Measurements from ENCODE around the gene GSE1.

The GSE1 gene

DNA sequence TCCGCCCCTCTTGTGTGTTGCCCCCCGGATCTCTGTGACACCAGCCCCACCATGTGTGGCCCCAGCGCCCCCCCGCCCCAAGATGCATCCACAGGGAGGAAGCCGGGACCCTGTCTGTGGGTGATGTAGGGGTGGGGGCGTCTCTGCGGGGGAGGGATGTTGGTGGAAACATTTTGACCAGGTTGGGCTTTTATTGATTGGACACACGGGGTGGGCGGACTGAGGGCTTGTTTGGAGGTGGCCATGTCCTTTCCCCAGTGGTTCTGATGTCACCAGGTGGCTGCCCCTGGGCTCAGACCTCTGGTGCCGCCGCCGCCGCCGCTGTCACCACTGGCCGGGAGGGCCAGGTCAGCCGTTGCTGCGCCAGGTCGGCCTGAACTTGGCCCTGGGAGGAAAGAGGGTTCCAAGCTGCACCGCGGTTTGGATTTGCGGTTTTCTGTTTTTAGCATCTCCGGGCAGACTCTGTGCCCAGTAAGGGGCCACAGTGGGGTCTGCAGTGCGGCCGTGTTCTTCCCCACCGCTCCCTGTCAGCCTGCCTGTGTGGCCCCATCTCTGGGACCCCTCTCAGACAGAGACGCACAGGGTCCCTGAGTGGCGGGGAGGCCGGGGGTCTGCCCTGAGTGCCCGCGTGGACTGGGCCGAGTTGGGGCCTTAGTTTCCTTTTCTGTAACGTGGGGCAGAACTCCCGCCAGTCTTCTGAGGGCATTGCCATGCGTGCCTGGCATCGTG is 19.8 kb downstream of the GSE1 start:
- DNase-seq (ENCODE audit: low spot score): no peak

DNA sequence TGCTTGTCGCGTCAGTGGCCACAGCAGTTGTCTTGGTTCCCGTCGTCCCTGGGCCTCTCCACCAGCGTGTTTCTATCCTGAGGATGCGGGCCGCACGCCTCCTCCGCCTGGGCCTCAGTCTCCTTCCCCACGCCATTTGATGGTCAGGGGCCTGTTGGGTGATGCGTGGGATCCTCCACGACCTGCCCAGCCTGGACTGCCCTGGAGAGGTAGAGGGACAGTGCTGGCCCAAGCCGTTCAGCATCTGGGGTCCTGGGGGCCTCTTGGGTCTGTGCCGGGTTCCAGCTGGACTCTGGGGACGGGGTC is 20.3 kb downstream of the GSE1 start:
- DNase-seq (ENCODE audit: low spot score): no peak

GRCh38 chr16:85633888-85634287 is 20.8 kb downstream of the GSE1 start:
- DNase-seq (ENCODE audit: low spot score): no peak

DNA sequence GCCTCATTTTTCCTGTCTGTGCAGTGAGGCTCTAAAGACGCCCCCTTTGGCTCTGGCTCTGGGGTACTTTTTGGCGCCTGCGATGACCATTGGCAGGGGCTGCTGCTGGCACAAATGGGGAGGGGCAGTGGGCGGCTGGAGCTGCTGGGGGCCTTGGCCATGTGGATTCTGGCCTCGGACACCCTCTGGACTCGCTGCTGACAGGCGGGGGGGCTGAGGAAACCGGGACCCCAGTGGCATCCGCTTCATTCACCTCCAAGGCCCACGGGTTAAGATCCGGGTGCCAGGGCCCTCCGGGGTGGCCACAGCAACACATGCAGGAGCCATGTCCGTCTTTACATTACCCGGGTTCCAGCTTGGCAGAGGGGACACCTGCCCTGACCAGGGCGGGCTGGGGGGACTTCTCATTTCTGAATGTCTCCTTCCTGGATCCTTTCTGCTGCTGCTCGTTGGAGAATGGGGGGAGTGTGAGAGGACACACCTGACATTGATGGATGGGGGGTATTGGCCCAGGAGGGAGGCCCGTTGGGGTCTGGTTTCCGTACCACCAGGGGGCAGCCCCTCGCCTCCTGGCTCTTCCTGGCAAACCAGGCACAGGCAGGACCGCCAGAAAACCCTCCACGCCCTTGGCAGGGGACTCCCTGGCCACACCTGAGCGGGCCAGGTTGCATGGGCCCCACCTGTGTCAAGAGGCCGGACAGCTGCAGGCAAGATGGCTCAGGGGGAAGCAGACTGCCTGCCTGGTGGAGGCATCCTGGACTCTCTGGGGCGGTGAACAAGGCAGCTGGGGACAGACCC is 21.8 kb downstream of the GSE1 start:
- no peak for DNase-seq (ENCODE audit: low spot score)

DNA sequence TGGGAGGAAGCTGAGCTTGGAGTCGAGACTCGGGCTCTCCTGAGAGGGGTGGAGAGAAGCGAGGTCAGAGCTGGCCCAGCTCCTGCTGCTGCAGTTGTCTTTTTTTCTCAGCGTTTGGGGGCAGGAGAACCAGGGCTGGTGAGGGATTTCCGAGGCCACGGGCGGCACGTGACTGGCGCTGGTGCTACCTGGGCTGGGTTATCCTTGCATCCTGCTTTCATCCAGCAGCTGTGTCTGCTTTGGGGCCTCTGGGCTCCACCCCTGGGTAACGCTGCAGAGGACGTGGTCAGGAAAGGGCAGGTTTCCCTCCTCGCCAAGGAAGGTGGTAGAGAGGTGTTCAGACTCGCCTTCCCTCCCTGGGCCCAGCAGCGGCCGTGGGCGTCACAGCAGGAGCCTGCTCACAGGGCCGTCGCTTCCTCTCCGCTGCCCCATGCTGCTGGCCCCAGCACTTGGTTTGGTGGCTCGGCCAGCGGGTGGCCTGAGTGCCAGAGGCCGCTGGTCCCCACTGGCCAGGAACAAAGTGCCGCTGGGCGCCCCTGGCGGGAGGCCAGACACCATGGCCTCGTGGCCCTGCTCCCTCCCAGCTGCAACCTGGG is 22.5 kb downstream of the GSE1 start:
- no peak for DNase-seq (ENCODE audit: low spot score)

- DNase-seq (ENCODE audit: low spot score): no peak
These were observed 23.2 kb downstream of the GSE1 start for GRCh38 chr16:85636234-85636812.

DNA sequence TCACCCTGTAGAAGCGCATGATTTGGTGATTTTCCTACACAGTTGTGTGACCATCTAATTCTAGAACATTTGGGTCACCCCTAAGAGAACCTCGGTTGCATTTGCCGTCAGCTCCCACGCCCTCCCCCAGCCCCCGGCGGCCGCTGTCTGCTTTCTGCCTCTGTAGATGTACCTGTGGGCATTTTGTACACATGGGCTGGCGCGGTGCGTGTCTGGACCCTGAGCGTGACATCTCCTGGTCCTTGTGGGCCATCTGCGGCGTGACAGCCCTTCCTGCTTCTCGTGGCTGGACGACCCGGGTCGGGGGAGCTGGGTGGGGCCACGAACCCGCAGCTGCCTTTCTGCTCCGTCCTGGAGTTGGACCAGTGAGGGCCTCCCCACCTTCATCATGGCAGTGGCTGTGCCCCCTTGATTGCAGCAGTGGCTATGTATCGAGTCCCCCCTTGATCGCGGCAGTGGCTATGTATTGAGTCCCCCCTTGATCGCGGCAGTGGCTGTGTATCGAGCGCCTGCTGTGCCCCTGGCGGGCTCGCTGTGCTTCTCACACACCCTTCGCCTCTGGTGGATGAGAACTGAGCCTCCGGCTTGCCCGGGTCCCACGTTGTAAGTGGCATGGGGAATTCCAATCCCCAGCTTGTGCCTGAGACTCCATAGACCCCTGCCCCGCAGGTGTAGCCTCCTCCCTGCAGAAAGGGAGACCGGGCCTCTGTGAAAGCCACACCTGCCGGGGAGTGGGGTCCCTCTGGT is 24.1 kb downstream of the GSE1 start:
- DNase-seq (ENCODE audit: low spot score): no peak

- no peak for DNase-seq (ENCODE audit: low spot score)
These were observed 24.9 kb downstream of the GSE1 start for GRCh38 chr16:85637808-85638647.

- DNase-seq (ENCODE audit: low spot score): no peak
These were observed 25.7 kb downstream of the GSE1 start for GRCh38 chr16:85638695-85639409.

- no peak for DNase-seq (ENCODE audit: low spot score)
These were observed 26.6 kb downstream of the GSE1 start for GRCh38 chr16:85639529-85640253.

DNA sequence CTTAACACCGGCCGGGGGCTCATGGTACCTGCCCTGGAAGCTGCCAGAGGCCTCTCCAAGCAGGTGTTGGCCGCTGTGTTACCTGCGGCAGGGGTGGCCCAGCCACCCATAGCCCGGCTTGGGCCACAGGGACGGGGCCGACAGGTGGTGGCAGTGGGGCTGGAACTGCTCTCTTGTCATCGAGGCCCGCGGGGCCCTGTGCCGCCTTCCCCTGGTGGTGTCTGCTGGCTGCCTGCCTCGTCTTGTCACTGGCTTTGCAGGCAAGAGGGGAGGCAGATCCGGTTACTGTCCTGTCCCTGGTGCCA is 27.1 kb downstream of the GSE1 start:
- no peak for DNase-seq (ENCODE audit: low spot score)

DNA sequence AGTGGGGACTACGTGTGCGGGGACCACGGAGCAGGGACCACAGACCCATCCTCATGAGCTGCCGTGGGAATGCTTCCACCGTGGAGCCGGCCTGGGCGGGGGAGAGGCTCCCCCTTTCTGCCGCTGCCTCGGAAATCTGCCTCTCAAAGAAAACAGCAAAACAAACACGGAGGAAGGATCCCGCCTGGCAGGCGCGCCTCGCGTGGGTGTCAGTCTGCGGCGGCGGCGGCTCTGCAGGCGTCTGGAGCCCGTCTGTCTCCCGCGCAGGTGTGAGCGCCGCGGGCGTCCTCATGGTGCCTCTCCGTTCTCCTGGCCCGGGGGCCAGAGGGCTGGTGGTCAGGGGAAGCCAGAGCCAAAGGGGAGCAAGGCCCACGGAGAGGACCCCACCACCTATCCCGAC is 27.5 kb downstream of the GSE1 start:
- DNase-seq (ENCODE audit: low spot score): no peak

DNA sequence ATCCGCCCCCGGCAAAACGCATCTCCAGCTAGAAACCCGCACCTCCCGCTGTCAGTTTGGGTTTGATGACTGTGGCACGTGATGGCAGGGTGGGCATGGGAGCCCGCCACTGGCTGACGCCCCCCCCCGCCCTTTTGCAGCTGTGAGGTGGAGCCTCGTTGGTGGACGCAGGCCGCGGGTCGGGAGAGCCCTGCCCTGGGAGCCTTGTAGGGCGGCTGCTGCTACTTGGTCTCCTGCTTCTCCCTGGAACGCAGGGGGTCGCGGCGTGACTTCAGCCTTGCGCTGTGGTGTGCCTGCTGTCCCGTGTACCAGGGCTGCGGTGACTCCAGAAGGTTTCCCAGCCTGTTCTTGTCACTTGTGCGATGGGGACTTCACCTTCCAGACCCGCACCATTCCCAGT is 28.2 kb downstream of the GSE1 start:
- no peak for DNase-seq (ENCODE audit: low spot score)

DNA sequence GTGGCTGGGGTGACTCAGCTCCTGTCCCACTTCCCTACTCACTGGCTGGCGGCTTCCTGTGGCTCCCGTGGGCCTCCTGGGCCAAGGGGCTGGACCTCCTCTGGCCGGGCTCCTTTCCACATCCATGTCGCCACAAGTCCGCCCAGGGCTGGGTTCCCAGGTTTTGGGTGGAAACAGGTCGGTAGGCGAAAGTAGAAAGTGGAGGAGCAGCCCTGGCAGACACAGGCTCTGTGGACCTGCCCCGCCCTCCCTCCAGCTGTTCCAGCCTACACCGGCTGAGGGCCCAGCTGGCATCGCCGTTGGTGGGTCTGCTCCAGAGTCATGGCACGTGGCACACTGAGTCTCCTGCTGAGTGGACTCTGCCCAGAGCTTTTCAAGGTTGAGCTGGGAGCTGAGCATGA is 28.7 kb downstream of the GSE1 start:
- DNase-seq (ENCODE audit: low spot score): no peak

DNA sequence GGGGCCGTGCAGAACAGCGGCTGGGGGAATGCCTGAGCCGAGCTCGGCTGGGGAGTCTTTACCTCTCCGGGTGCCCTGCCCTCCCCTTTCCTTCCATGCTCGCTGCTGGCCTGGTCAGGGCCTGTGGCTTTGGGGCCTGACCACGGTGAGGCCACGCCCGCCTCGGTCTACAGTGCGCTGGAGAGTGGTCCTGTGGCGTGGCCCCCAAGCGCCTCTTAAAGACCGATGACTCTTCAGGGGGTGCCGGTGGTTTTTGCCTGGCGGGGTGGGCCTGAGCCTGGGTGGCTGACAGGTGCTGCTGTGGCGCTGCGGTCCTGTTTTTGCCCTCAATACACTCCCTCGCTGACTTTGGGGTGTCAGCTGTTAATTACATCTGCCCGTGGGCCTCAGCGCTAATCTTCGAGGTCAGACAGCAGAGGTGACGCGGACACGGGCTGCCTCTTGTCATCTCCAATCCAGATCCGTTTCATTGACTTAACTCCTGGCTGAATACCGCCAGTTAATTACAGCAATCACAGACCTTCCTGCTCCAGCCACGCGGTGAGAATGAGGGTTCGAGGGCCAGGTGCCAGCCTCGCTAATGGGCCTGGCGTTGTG is 29.7 kb downstream of the GSE1 start:
- DNase-seq (ENCODE audit: low spot score): no peak

- no peak for DNase-seq (ENCODE audit: low spot score)
These were observed 30.5 kb downstream of the GSE1 start for GRCh38 chr16:85643631-85644030.

GRCh38 chr16:85644093-85644712 is 31.1 kb downstream of the GSE1 start:
- no peak for DNase-seq (ENCODE audit: low spot score)

GRCh38 chr16:85645021-85645589 is 32.0 kb downstream of the GSE1 start:
- no peak for DNase-seq (ENCODE audit: low spot score)

- no peak for DNase-seq (ENCODE audit: low spot score)
These were observed 33.3 kb downstream of the GSE1 start for GRCh38 chr16:85646358-85646907.
